GM19099 (cell line): ENCODE results near the gene MAN2B2.

Source experiments
- POLR2A ChIP-seq: IDR thresholded peaks from 3 replicates; pipeline ENCODE4 v1.6.1; 2011; ENCODE audit warnings: low read depth; ENCODE audit not compliant: insufficient read length; ENCODE audit errors: extremely low read depth

Gene MAN2B2

GRCh38 chr4:6574747-6575502 lies at the start of gene MAN2B2:
TSS of gene MAN2B2 (plus strand) at chr4:6575189. CDS start at chr4:6575211, 22 bp downstream.
- peak; percentile 93 for TF ChIP-seq POLR2A

- no peak for TF ChIP-seq POLR2A
Observed at GRCh38 chr4:6525474-6525873, 49.5 kb upstream of the MAN2B2 start.

GRCh38 chr4:6526156-6526555 lies 48.8 kb upstream of the MAN2B2 start:
- TF ChIP-seq POLR2A: no peak

GRCh38 chr4:6526671-6527091 lies 48.3 kb upstream of the MAN2B2 start:
- no peak for TF ChIP-seq POLR2A

GRCh38 chr4:6527259-6527658 lies 47.7 kb upstream of the MAN2B2 start:
- no peak for TF ChIP-seq POLR2A

- no peak for TF ChIP-seq POLR2A
Observed at GRCh38 chr4:6527683-6528595, 47.0 kb upstream of the MAN2B2 start.

GRCh38 chr4:6529021-6529420 lies 46.0 kb upstream of the MAN2B2 start:
- TF ChIP-seq POLR2A: no peak

GRCh38 chr4:6530301-6530700 lies 44.7 kb upstream of the MAN2B2 start:
- no peak for TF ChIP-seq POLR2A

GRCh38 chr4:6530964-6531363 lies 44.0 kb upstream of the MAN2B2 start:
- TF ChIP-seq POLR2A: no peak

- TF ChIP-seq POLR2A: no peak
Observed at GRCh38 chr4:6532102-6532501, 42.9 kb upstream of the MAN2B2 start.

GRCh38 chr4:6532658-6533057 lies 42.3 kb upstream of the MAN2B2 start:
- TF ChIP-seq POLR2A: no peak

- TF ChIP-seq POLR2A: no peak
Observed at GRCh38 chr4:6534050-6534449, 40.9 kb upstream of the MAN2B2 start.

GRCh38 chr4:6534618-6535328 lies 40.2 kb upstream of the MAN2B2 start:
- TF ChIP-seq POLR2A: no peak

- no peak for TF ChIP-seq POLR2A
Observed at GRCh38 chr4:6535329-6535692, 39.7 kb upstream of the MAN2B2 start.

- TF ChIP-seq POLR2A: no peak
Observed at GRCh38 chr4:6535706-6536105, 39.3 kb upstream of the MAN2B2 start.
